Liver (tissue), 9 donors: ENCODE data around the gene SRGAP2. TPM values are rescaled to one million over a fixed set of nuclear protein-coding genes. Genes with fewer than 3 reads are reported as not detected.
"Not testable (repeated sequence)": the region's sequence is repeated elsewhere in the genome, so short reads cannot be mapped to it uniquely, and the experiment has no call there.

ENCODE experiments used
- DNase-seq: peaks from one replicate; pipeline ENCODE4 v3.0.0-alpha.2; 2017; ENCODE audit warnings: low spot score
- H3K27ac ChIP-seq, 2 donors: one replicate each; pipeline ENCODE4 v1.7.0; 2013; ENCODE audit warnings: inconsistent platforms in 2 of 2, low read length in 2 of 2, control low read depth in 1 of 2, low read depth in 1 of 2, mild to moderate bottlenecking in 1 of 2
- H3K27me3 ChIP-seq, 4 donors: one replicate each; pipeline versions ENCODE4 v1.6.1 to v1.7.0; 2013; ENCODE audit warnings: low read length in 3 of 4, inconsistent platforms in 1 of 4, mild to moderate bottlenecking in 1 of 4, moderate library complexity in 1 of 4; ENCODE audit not compliant: control insufficient read depth in 4 of 4, insufficient read depth in 4 of 4
- H3K36me3 ChIP-seq, 4 donors: one replicate each; pipeline versions ENCODE4 v1.6.1 to v1.7.0; 2013; ENCODE audit warnings: low read length in 3 of 4, mild to moderate bottlenecking in 3 of 4, low read depth in 1 of 4, moderate library complexity in 1 of 4; ENCODE audit not compliant: control insufficient read depth in 4 of 4, insufficient read depth in 3 of 4
- H3K4me1 ChIP-seq, 4 donors: one replicate each; pipeline versions ENCODE4 v1.6.1 to v1.7.0; 2013; ENCODE audit warnings: low read length in 3 of 4, mild to moderate bottlenecking in 3 of 4, moderate library complexity in 1 of 4; ENCODE audit not compliant: control insufficient read depth in 4 of 4, insufficient read depth in 4 of 4
- H3K4me3 ChIP-seq, 3 donors: one replicate each; pipeline versions ENCODE4 v1.6.1 to v1.7.0; 2013; ENCODE audit warnings: low read length in 3 of 3, control low read depth in 1 of 3, low read depth in 1 of 3, mild to moderate bottlenecking in 1 of 3
- H3K9ac ChIP-seq, 2 donors: one replicate each; pipeline ENCODE4 v1.7.0; 2013; ENCODE audit warnings: low read length in 2 of 2, mild to moderate bottlenecking in 2 of 2, moderate library complexity in 2 of 2, control low read depth in 1 of 2, low read depth in 1 of 2
- H3K9me3 ChIP-seq, 4 donors: one replicate each; pipeline versions ENCODE4 v1.6.1 to v1.7.0; 2013; ENCODE audit warnings: low read length in 3 of 4; ENCODE audit not compliant: control insufficient read depth in 4 of 4
- EGR1 ChIP-seq, 2 donors: IDR thresholded peaks; 2 replicates each; pipeline ENCODE4 v1.6.1; 2016 to 2018; ENCODE audit warnings: antibody characterized with exemption in 2 of 2, low read depth in 2 of 2
- HNF4A ChIP-seq, 2 donors: conservative IDR thresholded peaks; 2 replicates each; pipeline ENCODE4 v1.6.1; 2016; ENCODE audit warnings: antibody characterized with exemption in 2 of 2, mild to moderate bottlenecking in 2 of 2
- JUND ChIP-seq, 2 donors: IDR thresholded peaks; 2 replicates each; pipeline ENCODE4 v1.6.1; 2016; ENCODE audit warnings: antibody characterized with exemption in 2 of 2
- RXRA ChIP-seq, 2 donors: IDR thresholded peaks; 2 replicates each; pipeline ENCODE4 v1.6.1; 2017 to 2018; ENCODE audit warnings: antibody characterized with exemption in 2 of 2, mild to moderate bottlenecking in 1 of 2
- SP1 ChIP-seq: IDR thresholded peaks from 2 replicates; pipeline ENCODE4 v1.6.1; 2018; ENCODE audit warnings: antibody characterized with exemption, mild to moderate bottlenecking
- WGBS: extraction: QIAGEN DNeasy Blood & Tissue Kit; methylation state at CpG from one replicate; pipeline ENCODE4 v1.1.7; 2013; 5-methylcytosine and 5-hydroxymethylcytosine counted together
- polyA plus RNA-seq, 2 donors: library from polyadenylated mRNA; stranded (reverse) in 1 of 2; unstranded in 1 of 2; fragments of 200-250 nt in 1 of 2; fragments of >200 nt in 1 of 2; fragmentation: Nextera tagmentation in 1 of 2; extraction: Ambion mirVana in 1 of 2; gene quantifications; one replicate each; pipeline versions ENCODE4 v1.2.1 to v1.2.3, GENCODE V29; 2013 to 2015
- total RNA-seq, 2 donors: library from RNA; depleted of rRNA; stranded (reverse); fragments of >200 nt; gene quantifications; one replicate each; pipeline ENCODE4 v1.2.3, GENCODE V29; 2014
- donor health status: healthy.
- donor health status: healthy.
- donor health status: healthy.
- donor health status: healthy.
- donor health status: healthy.

The SRGAP2 gene
- total and polyA plus RNA-seq, 4 donors = 6.6 to 25.2 (median 15.6) TPM

- peak within 1 kb of the TSS in 1 of 2 donors; percentile 46 for H3K27ac ChIP-seq
- not testable (repeated sequence) for H3K9ac ChIP-seq
These were observed 465 bp upstream of the SRGAP2 start, which contains the start of gene FAM72A for GRCh38 chr1:206202789-206203363. Gene FAM72A, minus strand, starts transcription at chr1:206202839. Its CDS starts 814 bp downstream, at chr1:206202025.

GRCh38 chr1:206204159-206204511, 794 bp downstream of the SRGAP2 start:
- H3K9ac ChIP-seq, H3K36me3 ChIP-seq, H3K4me3 ChIP-seq, H3K27ac ChIP-seq, H3K27me3 ChIP-seq, DNase-seq, H3K4me1 ChIP-seq, H3K9me3 ChIP-seq: not testable (repeated sequence)
- WGBS = 0% methylated on average over 4 of the region's 25 CpGs

More at GRCh38 chr1:206202789-206203363, 465 bp upstream of the SRGAP2 start, which contains the start of gene FAM72A:
- H3K27me3 ChIP-seq, H3K4me1 ChIP-seq, H3K9me3 ChIP-seq, H3K36me3 ChIP-seq: not testable (repeated sequence)
- under 1% methylated on average over 21 of the region's 36 CpGs for WGBS
- TF ChIP-seq SP1 (peak; percentile 86), EGR1 (IDR thresholded peaks at IDR 0.05; ENCODE audit: low read depth in 2 of 2) (peak in 1 of 2 donors; percentile 6), RXRA (IDR thresholded peaks at IDR 0.05) (peak; percentile 48 to 51), JUND (IDR thresholded peaks at IDR 0.05) (peak in 1 of 2 donors; percentile 15), HNF4A (conservative IDR thresholded peaks at IDR 0.05) (peak in 1 of 2 donors; percentile 37)
- DNase-seq = peak; percentile 95
- peak within 1 kb of the TSS in 2 of 3 donors; percentile 35 to 39 for H3K4me3 ChIP-seq

GRCh38 chr1:206204871-206205270, 1.5 kb downstream of the SRGAP2 start:
- not testable (repeated sequence) for H3K4me1 ChIP-seq, H3K27me3 ChIP-seq, H3K27ac ChIP-seq, H3K9me3 ChIP-seq, H3K36me3 ChIP-seq, H3K9ac ChIP-seq
- H3K4me3 ChIP-seq = peak overlapping the region in 2 of 3 donors; percentile 20 to 50
- peak; percentile 29 for DNase-seq
- WGBS = under 1% methylated on average over 24 of the region's 25 CpGs

- not testable (repeated sequence) for H3K27ac ChIP-seq, H3K27me3 ChIP-seq, H3K36me3 ChIP-seq, H3K9ac ChIP-seq, H3K9me3 ChIP-seq, DNase-seq, H3K4me1 ChIP-seq
- H3K4me3 ChIP-seq = peak overlapping the region in 1 of 3 donors; percentile 29
- WGBS = 1% methylated on average over 16 of the region's 31 CpGs
These were observed 2.2 kb downstream of the SRGAP2 start for GRCh38 chr1:206205569-206205968.

GRCh38 chr1:206210802-206211201, 7.5 kb downstream of the SRGAP2 start:
- H3K4me3 ChIP-seq, DNase-seq, H3K9ac ChIP-seq, H3K9me3 ChIP-seq, H3K4me1 ChIP-seq, H3K36me3 ChIP-seq, H3K27ac ChIP-seq, H3K27me3 ChIP-seq: not testable (repeated sequence)
- no CpG with 5 or more reads among the region's 1 CpG for WGBS

- not testable (repeated sequence) for H3K36me3 ChIP-seq, H3K4me3 ChIP-seq
These were observed 12.5 kb downstream of the SRGAP2 start for GRCh38 chr1:206215600-206216392.

GRCh38 chr1:206218285-206218684, 14.9 kb downstream of the SRGAP2 start:
- H3K27me3 ChIP-seq, DNase-seq, H3K4me3 ChIP-seq, H3K4me1 ChIP-seq, H3K27ac ChIP-seq, H3K36me3 ChIP-seq, H3K9ac ChIP-seq, H3K9me3 ChIP-seq: not testable (repeated sequence)
- WGBS = 97% methylated on average over 2 of the region's 3 CpGs

More at GRCh38 chr1:206215600-206216392, 12.5 kb downstream of the SRGAP2 start:
- 96% methylated on average over 4 of the region's 7 CpGs for WGBS
- not testable (repeated sequence) for H3K9me3 ChIP-seq, H3K27me3 ChIP-seq, H3K27ac ChIP-seq, H3K9ac ChIP-seq, H3K4me1 ChIP-seq, DNase-seq
